Measurements from ENCODE around the gene EXOG. TPM values are rescaled to one million over a fixed set of nuclear protein-coding genes. Genes with fewer than 3 reads are reported as not detected.

Gene EXOG, protein sequence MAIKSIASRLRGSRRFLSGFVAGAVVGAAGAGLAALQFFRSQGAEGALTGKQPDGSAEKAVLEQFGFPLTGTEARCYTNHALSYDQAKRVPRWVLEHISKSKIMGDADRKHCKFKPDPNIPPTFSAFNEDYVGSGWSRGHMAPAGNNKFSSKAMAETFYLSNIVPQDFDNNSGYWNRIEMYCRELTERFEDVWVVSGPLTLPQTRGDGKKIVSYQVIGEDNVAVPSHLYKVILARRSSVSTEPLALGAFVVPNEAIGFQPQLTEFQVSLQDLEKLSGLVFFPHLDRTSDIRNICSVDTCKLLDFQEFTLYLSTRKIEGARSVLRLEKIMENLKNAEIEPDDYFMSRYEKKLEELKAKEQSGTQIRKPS
- 10 to 100 TPM in 1 of 2 donors, 1 to 10 TPM in 1; 6.4 to 12.4 TPM for total RNA-seq

GRCh38 chr3:38496131-38496910, at the start of gene EXOG:
Gene EXOG (plus strand): TSS chr3:38496340. CDS start chr3:38496368, 28 bp downstream.
- Histone ChIP-seq H3K9me3 (no peaks in the 10 kb centered on the region), H3K27me3 (replicated peaks; ENCODE audit: insufficient read depth) (no peaks in the 10 kb centered on the region), H3K36me3 (no peaks in the 10 kb centered on the region), H3K4me1 (replicated peaks) (no peaks in the 10 kb centered on the region), H3K27ac (peak within 1 kb of the TSS; percentile 75 to 78), H3K4me3 (peak within 1 kb of the TSS; percentile 57 to 68)
- DNase-seq (ENCODE audit: low spot score) = peak; percentile 87
- TF ChIP-seq POLR2A (IDR thresholded peaks at IDR 0.05) = peak; percentile 29
- TF ChIP-seq POLR2AphosphoS5 (IDR thresholded peaks at IDR 0.05) = peak; percentile 76
- TF ChIP-seq, protein P1, sequence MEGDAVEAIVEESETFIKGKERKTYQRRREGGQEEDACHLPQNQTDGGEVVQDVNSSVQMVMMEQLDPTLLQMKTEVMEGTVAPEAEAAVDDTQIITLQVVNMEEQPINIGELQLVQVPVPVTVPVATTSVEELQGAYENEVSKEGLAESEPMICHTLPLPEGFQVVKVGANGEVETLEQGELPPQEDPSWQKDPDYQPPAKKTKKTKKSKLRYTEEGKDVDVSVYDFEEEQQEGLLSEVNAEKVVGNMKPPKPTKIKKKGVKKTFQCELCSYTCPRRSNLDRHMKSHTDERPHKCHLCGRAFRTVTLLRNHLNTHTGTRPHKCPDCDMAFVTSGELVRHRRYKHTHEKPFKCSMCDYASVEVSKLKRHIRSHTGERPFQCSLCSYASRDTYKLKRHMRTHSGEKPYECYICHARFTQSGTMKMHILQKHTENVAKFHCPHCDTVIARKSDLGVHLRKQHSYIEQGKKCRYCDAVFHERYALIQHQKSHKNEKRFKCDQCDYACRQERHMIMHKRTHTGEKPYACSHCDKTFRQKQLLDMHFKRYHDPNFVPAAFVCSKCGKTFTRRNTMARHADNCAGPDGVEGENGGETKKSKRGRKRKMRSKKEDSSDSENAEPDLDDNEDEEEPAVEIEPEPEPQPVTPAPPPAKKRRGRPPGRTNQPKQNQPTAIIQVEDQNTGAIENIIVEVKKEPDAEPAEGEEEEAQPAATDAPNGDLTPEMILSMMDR (IDR thresholded peaks at IDR 0.05) = peak; percentile 81 to 99 (median 90)
- WGBS = under 1% methylated on average over 52 of the region's 53 CpGs
- intact Hi-C loops (cut with DNase I) = loop anchor here (5.0 kb wide), 1 partner anchor 149 kb away; the partner anchor contains the start of gene XYLB

DNA sequence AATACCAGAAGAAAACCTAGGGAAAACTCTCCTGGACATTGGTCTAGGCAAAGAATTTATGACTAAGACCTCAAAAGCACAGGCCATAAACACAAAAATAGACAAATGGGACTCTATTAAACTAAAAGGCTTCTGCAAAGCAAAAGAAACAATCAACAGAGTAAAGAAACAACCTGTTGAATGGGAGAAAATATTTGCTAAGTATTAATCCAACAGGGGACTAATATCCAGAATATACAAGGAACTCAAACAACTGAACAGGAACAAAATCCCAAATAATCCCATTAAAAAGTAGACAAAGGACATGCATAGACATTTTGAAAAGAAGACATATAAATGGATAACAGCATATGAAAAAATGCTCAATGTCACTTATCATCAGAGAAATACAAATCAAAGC, 49.3 kb upstream of the EXOG start:
- intact Hi-C loops (cut with DNase I) = no loop called here
- H3K4me1 ChIP-seq (replicated peaks) = no peaks in the 10 kb centered on the region
- TF ChIP-seq POLR2A (IDR thresholded peaks at IDR 0.05) (no peak), POLR2AphosphoS5 (IDR thresholded peaks at IDR 0.05) (no peak)
- TF ChIP-seq, protein P1 (IDR thresholded peaks at IDR 0.05) = no peak

GRCh38 chr3:38450853-38451252, 45.3 kb upstream of the EXOG start:
- Histone ChIP-seq H3K9me3 (no peaks in the 10 kb centered on the region), H3K27ac (no peak overlapping the region), H3K4me3 (no peak overlapping the region), H3K27me3 (replicated peaks; ENCODE audit: insufficient read depth) (no peaks in the 10 kb centered on the region), H3K36me3 (no peaks in the 10 kb centered on the region), H3K4me1 (replicated peaks) (peaks cover 1% of the 10 kb centered on the region)
- WGBS = 90% methylated on average over 3 of the region's 3 CpGs
- intact Hi-C loops (cut with DNase I) = loop anchor here (5.0 kb wide), 1 partner anchor 314 kb away; the partner anchor contains the start of genes ACAA1 and MYD88
- no peak for DNase-seq (ENCODE audit: low spot score)
- TF ChIP-seq, protein P1 (IDR thresholded peaks at IDR 0.05) = no peak
- TF ChIP-seq POLR2A (IDR thresholded peaks at IDR 0.05) = no peak
- no peak for TF ChIP-seq POLR2AphosphoS5 (IDR thresholded peaks at IDR 0.05)

More for the DNA sequence above, 49.3 kb upstream of the EXOG start:
- DNase-seq (ENCODE audit: low spot score) = no peak
- no peak overlapping the region for H3K4me3 ChIP-seq
- no peaks in the 10 kb centered on the region for H3K27me3 ChIP-seq (replicated peaks; ENCODE audit: insufficient read depth)
- H3K36me3 ChIP-seq = no peaks in the 10 kb centered on the region
- H3K9me3 ChIP-seq = no peaks in the 10 kb centered on the region
- no peak overlapping the region for H3K27ac ChIP-seq

DNA sequence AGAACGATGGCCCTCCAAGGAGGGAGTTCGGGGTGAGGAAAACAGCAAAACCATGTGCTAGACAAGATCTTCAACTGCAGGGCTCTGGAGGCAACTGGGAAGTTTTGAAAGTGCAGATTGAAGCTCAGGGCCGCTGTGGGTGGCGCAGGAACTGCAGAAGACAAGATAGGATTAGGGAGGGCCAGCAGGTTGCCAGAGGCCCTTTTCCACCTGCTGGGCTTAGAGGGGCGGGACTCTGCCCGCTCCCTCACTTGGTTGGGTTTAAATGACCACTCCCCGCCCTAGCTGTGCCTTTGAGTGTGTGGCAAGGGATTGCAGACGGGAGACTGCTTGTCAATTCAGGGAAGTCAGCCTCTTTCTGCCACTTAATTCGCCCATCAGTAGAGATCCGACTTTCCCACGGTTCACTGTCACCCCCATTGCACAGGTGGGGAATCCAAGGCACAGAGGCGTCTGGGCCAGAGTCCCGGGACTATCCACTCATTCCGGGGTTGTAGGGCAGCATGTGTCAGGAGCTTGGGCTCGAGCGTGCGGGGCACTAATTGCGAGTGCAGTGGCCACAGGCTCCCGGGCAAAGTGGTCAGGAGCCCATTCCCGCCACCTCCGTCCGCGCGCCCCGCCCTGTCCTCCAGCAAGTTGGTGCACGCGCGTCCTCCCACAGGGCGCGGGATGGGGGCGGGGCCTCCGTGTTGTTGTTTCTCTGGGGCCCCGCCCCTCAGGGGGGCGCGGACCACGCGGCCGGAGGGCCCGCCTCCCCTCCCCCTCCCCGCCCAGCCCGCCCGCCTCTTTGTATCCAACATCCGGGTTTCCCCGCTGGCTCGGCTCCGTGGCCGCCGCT, 42.8 kb upstream of the EXOG start, which contains the start of gene ACVR2B:
TSS of gene ACVR2B (plus strand) at position 816 of the 838 bp plus-strand sequence. CDS start 433 bp downstream, outside the sequence.
- Histone ChIP-seq H3K4me3 (peak within 1 kb of the TSS; percentile 70 to 83), H3K4me1 (replicated peaks) (peaks cover 3% of the 10 kb centered on the region), H3K36me3 (no peaks in the 10 kb centered on the region), H3K27me3 (replicated peaks; ENCODE audit: insufficient read depth) (no peaks in the 10 kb centered on the region), H3K27ac (peak within 1 kb of the TSS; percentile 89 to 92), H3K9me3 (no peaks in the 10 kb centered on the region)
- intact Hi-C loops (cut with DNase I) = loop anchor here (5.0 kb wide), 1 partner anchor 316 kb away; the partner anchor contains the start of genes ACAA1 and MYD88
- DNase-seq (ENCODE audit: low spot score) = peak; percentile 91
- TF ChIP-seq, protein P1 (IDR thresholded peaks at IDR 0.05) = no peak
- TF ChIP-seq POLR2A (IDR thresholded peaks at IDR 0.05) (peak; percentile 52), POLR2AphosphoS5 (IDR thresholded peaks at IDR 0.05) (peak; percentile 75)
- 11% methylated on average over 25 of the region's 48 CpGs for WGBS

Data from prostate gland (tissue), 2 donors.